HUES6 (cell line): ENCODE data around the gene POC1B.

Experiments used
- H3K27ac ChIP-seq: 2 replicates; pipeline ENCODE4 v1.7.0; 2013; ENCODE audit warnings: low read depth, mild to moderate bottlenecking, low read length, inconsistent platforms
- H3K27me3 ChIP-seq: 2 replicates; pipeline ENCODE4 v1.6.1; 2013; ENCODE audit warnings: low read length; ENCODE audit not compliant: control insufficient read depth, insufficient read depth
- H3K36me3 ChIP-seq: 2 replicates; pipeline ENCODE4 v1.6.1; 2013; ENCODE audit warnings: low read length; ENCODE audit not compliant: control insufficient read depth, insufficient read depth
- H3K4me1 ChIP-seq: 2 replicates; pipeline ENCODE4 v1.6.1; 2013; ENCODE audit warnings: low read length; ENCODE audit not compliant: control insufficient read depth, insufficient read depth
- H3K4me3 ChIP-seq: 2 replicates; pipeline ENCODE4 v1.5.1; 2013; ENCODE audit warnings: low read depth, low read length
- H3K9ac ChIP-seq: one replicate; pipeline ENCODE4 v1.6.1; 2013; ENCODE audit warnings: mild to moderate bottlenecking, low read length
- H3K9me3 ChIP-seq: 2 replicates; pipeline ENCODE4 v1.6.1; 2013; ENCODE audit warnings: low read depth, low read length; ENCODE audit not compliant: control insufficient read depth, insufficient read depth

POC1B gene

DNA sequence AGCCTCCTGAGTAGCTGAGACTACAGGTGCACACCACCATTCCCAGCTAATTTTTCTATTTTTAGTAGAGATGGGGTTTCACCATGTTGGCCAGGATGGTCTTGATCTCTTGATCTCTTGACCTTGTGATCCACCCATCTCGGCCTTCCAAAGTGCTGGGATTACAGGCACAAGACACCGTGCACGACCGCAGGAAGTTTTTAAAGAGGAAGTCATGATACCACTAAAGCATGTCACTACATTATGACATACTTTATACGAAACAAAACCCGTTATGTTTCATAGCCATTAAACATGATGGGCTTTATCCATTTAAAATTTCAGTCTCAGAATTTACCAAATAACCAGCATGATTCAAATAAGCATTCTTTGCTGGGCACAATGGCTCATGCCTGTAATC, 89.8 kb downstream of the POC1B start:
- H3K9ac ChIP-seq: no peak overlapping the region
- peaks cover 18% of the 10 kb centered on the region for H3K9me3 ChIP-seq
- H3K36me3 ChIP-seq: no peaks in the 10 kb centered on the region
- H3K4me1 ChIP-seq: no peaks in the 10 kb centered on the region
- no peak overlapping the region for H3K4me3 ChIP-seq
- no peaks in the 10 kb centered on the region for H3K27me3 ChIP-seq
- H3K27ac ChIP-seq: no peak overlapping the region

DNA sequence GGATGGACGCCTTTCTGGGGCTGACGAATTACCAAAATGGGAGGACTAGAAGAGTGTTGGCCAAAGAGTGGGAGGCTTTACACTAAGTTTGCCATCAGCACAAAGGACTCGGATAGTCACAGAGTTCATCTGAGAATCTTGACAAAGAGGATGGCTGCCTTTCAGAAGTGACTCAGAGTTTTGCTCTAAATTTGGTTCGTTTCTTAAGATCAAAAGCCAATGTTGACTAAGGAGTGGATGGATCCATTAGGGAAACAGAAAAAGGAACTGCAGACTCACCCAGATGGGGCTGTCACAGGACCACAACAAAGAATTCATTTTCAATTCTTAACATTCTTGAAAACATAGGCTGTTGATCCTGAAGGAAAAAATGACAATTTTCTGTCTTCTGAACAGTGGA, 92.2 kb downstream of the POC1B start:
- Histone ChIP-seq H3K4me1 (no peaks in the 10 kb centered on the region), H3K27me3 (no peaks in the 10 kb centered on the region)

DNA sequence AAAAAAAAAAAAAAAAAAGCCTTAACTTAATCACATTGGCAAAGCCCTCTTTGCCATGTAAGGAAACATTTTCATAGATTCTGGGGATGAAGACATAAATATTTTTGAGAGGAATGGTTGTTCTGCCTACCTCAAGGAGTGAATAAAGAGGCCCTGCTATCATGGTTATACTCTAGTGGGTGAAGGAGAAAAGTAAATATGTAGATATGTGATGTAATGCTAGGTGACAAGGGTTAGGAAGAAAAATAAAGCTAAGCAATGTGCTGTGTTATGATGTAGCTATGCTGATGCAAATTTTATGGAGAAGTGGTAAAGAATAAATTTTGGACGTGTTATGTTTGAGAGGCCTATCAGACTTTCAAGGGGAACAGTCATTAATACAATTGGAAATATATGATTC, 93.5 kb downstream of the POC1B start:
- Histone ChIP-seq H3K27me3 (no peaks in the 10 kb centered on the region), H3K27ac (no peak overlapping the region), H3K9ac (no peak overlapping the region), H3K9me3 (no peaks in the 10 kb centered on the region), H3K36me3 (no peaks in the 10 kb centered on the region), H3K4me3 (no peak overlapping the region), H3K4me1 (no peaks in the 10 kb centered on the region)

More for the DNA sequence above, 92.2 kb downstream of the POC1B start:
- Histone ChIP-seq H3K4me3 (no peak overlapping the region), H3K36me3 (no peaks in the 10 kb centered on the region), H3K9ac (no peak overlapping the region), H3K9me3 (no peaks in the 10 kb centered on the region), H3K27ac (no peak overlapping the region)

DNA sequence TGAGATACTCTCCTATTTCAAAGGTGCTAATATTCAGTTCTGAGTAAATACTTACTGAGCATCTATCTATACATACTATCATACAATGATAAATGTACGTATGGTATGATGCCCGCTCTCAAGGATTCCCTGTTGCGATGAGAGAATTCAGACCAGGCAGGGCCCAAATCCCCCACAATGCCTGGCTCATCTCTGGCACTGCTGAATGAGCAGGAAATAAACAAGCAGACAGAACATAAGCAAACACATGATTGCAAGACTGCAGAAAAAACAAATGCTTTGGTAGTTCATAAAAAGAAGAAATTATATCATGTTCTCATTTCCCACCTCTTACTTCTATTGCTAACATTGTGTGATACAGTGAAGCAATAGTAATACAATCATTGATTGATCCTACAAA, 96.3 kb downstream of the POC1B start:
- no peaks in the 10 kb centered on the region for H3K4me1 ChIP-seq
- H3K27ac ChIP-seq: no peak overlapping the region
- H3K4me3 ChIP-seq: no peak overlapping the region
- no peak overlapping the region for H3K9ac ChIP-seq
- H3K9me3 ChIP-seq: no peaks in the 10 kb centered on the region
- no peaks in the 10 kb centered on the region for H3K36me3 ChIP-seq
- H3K27me3 ChIP-seq: no peaks in the 10 kb centered on the region

DNA sequence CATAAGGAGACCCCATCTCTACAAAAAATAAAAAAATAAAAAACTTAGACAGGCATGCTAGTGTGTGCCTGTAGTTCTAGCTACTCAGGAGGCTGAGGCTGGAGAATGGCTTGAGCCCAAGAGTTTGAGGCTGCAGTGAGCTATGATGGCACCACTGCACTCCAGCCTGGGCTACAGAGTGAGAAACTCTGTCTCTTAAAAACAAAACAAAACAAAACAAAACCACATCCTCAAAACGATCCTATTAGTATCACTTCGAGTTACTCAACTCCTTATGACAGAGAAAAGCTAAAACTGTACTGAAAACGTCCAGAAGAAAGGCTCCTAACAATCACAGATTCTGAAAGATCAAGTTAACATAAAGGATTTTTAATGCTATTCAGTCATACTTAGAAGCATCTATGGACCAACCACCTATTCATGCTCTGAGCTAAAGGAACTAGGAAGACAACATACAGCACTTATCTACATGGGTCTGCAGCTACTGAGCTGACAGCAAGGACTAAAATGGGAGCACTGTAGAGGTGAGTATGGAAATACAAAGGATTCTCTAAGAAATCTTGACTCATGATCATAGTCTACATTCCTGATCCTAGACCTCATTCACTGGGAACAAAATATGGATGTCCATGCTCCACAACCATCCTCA, 98.2 kb downstream of the POC1B start:
- no peaks in the 10 kb centered on the region for H3K36me3 ChIP-seq
- no peaks in the 10 kb centered on the region for H3K27me3 ChIP-seq
- no peak overlapping the region for H3K4me3 ChIP-seq
- no peaks in the 10 kb centered on the region for H3K9me3 ChIP-seq
- no peaks in the 10 kb centered on the region for H3K4me1 ChIP-seq
- no peak overlapping the region for H3K27ac ChIP-seq
- H3K9ac ChIP-seq: no peak overlapping the region

DNA sequence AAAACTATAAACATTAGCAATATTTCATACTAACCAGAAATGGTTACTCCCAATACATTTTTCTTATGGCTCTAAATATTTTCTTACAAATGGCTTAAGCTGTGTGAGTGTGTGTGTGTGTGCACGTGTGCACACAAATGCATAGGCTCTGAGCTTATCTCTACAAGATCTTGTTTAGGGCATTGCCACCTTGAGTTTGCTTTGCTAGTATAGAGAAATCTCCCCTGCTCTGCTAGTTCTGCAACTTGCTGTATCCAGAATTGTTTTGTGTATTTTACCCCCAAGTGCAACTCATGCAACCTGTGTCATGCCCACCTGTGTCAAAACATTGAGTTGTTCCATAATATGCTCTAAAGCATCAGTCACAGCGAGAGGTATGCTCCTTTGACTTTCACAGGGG, 101.0 kb downstream of the POC1B start:
- Histone ChIP-seq H3K9ac (no peak overlapping the region), H3K36me3 (no peaks in the 10 kb centered on the region), H3K4me3 (no peak overlapping the region), H3K27ac (no peak overlapping the region), H3K27me3 (no peaks in the 10 kb centered on the region), H3K4me1 (no peaks in the 10 kb centered on the region; the same call in 1 of the 2 replicates), H3K9me3 (no peaks in the 10 kb centered on the region)

DNA sequence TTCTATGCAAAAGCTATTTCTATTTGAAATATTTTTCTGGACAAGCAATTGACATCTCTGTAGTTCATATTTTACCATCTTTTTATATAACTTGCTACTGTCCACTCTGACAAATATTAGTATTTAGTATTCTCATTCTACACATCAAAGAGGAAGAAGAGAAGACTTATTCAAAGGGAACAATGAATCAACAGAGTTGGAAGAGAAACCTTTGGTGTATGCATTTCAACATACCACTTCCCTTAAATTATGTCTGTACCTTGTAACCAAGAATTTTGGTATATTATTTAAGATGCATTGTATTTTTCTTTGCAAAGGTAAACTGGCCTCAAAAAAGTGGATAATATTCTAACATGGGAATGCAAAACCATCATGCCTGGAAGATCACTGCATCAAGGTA, 101.5 kb downstream of the POC1B start:
- H3K9ac ChIP-seq: no peak overlapping the region
- no peaks in the 10 kb centered on the region; the same call in 1 of the 2 replicates for H3K4me1 ChIP-seq
- no peak overlapping the region for H3K27ac ChIP-seq
- H3K9me3 ChIP-seq: no peaks in the 10 kb centered on the region
- no peak overlapping the region for H3K4me3 ChIP-seq
- no peaks in the 10 kb centered on the region for H3K36me3 ChIP-seq
- no peaks in the 10 kb centered on the region for H3K27me3 ChIP-seq

DNA sequence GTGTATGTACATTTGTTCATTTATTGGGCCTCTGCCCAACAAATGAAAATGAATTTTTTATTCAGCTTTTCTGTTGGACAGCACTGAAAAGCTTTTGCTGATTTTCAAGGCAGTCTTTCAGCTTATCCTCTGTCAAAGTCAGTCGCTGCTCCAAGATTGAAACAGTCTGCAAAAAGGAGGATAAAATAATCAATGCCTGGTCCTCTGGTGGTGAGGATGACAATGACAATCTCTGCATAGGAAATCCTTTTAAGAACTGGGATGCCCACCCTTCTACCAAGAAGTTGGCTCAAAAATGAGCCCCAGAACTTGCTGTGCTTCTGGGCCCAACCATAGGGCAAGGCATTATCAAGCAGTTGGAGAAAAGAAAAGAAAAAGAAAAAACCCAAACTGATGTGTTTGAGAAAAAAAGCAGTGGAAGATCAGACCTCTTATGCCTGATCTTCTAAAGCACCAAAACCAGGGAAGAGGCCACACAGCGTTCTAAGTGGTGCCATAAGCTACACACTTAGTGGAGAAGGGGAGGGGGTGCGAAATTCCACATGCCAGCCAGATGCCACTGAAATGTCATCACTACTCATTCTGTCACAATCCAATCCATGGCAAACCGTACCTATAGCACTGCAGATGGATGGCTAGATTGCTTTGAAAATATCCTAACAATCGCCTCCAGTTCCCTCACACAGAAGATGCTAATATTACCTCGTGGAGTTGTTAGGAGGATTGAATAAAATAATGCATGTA, 104.6 kb downstream of the POC1B start:
- Histone ChIP-seq H3K27ac (no peak overlapping the region), H3K9me3 (no peaks in the 10 kb centered on the region), H3K4me3 (no peak overlapping the region), H3K36me3 (no peaks in the 10 kb centered on the region), H3K27me3 (no peaks in the 10 kb centered on the region), H3K9ac (no peak overlapping the region), H3K4me1 (peaks cover 16% of the 10 kb centered on the region; the same call in 1 of the 2 replicates)

DNA sequence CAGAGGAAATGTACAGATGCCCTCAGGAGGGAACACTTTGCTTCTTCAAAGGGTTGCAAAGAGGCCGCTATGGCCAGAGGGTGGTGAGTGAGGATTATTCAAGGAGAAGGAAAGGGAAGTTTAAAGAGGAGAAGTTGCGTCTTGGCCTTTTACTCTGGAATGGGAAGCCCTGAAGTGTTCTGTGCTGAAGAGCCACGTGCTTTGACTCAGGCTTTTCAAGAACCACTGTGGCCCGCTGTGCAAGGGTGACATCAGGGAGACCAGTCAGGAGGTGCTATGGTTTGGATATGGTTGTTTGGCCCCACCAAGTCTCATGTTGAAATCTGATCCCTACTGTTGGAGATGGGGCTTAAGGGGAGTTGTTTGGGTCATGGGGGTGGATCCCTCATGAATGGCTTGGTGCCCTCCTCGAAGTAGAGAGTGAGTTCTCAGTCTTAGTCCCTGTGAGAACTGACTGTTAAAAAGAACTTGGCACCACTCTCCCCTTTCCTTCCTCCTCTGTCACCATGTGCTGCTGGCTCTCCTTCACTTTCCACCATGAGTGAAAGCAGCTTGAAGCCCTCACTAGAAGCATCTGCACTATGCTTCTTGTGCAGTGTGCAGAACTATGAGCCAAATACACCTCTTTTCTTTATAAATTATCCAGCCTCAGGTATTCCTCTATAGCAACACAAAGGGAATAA, 107.5 kb downstream of the POC1B start:
- no peaks in the 10 kb centered on the region for H3K27me3 ChIP-seq
- H3K9me3 ChIP-seq: no peaks in the 10 kb centered on the region
- H3K4me3 ChIP-seq: no peak overlapping the region
- H3K36me3 ChIP-seq: no peaks in the 10 kb centered on the region
- H3K4me1 ChIP-seq: peaks cover 28% of the 10 kb centered on the region
- H3K9ac ChIP-seq: no peak overlapping the region
- no peak overlapping the region for H3K27ac ChIP-seq

DNA sequence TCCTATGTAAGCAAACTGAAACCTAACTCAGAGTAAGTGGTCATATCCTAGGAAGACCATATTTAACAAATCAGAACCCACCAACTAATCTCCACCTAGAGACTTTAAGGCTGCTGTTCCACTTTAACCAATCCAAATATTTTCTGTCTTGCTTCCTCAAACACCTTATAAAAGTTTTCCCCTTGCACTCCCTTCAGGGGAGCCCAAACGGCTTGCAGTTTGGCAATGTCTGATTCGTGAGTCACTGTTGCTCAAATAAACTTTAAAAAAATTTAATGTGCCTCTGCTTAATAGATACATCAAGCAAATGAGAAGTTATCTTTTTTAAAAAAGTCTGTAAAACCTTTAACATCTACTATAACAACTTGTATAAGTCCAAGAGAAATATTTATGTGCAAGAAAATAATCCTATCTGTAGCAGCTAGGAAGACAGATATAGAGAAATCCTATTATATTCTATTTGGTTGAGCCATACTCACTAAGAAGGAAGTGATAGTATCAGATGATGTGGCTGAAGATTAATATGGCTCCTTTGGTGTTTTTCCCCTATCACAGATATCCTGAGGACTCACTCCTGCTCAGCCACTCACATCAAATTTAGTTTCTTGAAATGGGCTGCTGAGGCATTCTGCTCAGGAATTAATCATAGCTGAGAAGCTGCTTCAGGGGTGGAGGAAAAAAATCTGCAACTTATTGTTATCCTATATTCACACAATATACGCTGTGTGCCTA, 108.4 kb downstream of the POC1B start:
- Histone ChIP-seq H3K27me3 (no peaks in the 10 kb centered on the region), H3K9ac (no peak overlapping the region), H3K4me1 (peaks cover 28% of the 10 kb centered on the region), H3K9me3 (no peaks in the 10 kb centered on the region), H3K27ac (no peak overlapping the region), H3K36me3 (no peaks in the 10 kb centered on the region), H3K4me3 (no peak overlapping the region)
